Measurements from ENCODE around the gene SRD5A1.

SRD5A1 gene

DNA sequence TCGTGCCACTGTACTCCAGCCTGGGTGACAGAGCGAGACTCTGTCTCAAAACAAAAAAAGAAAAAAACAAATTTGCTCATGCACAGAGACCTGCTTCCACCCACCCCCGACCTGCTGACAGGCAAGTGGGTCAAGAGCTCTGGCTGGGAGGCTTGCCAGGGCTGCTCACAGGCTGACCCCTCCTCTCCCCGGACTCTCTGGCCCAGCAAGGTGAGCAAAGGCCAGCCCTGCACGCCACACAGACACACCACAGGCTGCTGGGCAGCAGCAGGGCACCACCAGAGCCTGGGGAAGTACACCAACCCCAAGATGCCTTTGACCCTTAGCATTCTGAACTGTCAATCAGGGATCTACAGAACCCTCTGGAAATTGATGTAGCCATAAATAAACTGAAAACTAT lies 29.6 kb upstream of the SRD5A1 start:
- DNase-seq (ENCODE audit: extremely low spot score, insufficient read length, low read depth) (no peak), FAIRE-seq (no peak)

GRCh38 chr5:6604341-6604740 lies 28.9 kb upstream of the SRD5A1 start:
- DNase-seq (ENCODE audit: extremely low spot score, insufficient read length, low read depth) (no peak), FAIRE-seq (no peak)

DNA sequence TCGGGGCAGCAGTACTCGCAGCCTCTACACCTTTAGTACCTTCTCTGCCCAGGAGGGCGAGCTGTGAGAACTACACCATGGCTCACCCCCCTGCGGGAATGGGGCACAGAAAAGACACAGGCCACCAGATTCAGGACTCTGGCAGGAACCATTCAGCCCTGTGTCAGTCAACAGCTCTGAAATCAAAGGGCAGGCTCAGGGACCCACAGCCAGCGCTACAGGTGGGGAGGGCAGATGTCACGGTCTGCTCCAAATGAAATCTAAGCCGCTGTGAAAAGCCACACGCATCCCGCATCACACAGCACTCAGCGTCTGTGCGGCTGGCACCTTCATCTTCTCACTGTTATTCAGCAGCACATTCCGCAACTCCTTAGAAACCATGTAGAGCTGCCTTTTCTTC lies 28.3 kb upstream of the SRD5A1 start:
- DNase-seq (ENCODE audit: extremely low spot score, insufficient read length, low read depth) (no peak), FAIRE-seq (no peak)

GRCh38 chr5:6606884-6607558 lies 26.2 kb upstream of the SRD5A1 start:
- FAIRE-seq (no peak), DNase-seq (ENCODE audit: extremely low spot score, insufficient read length, low read depth) (no peak)

- DNase-seq (ENCODE audit: extremely low spot score, insufficient read length, low read depth), result no peak
- no peak for FAIRE-seq
These were observed 25.7 kb upstream of the SRD5A1 start for GRCh38 chr5:6607559-6607936.

DNA sequence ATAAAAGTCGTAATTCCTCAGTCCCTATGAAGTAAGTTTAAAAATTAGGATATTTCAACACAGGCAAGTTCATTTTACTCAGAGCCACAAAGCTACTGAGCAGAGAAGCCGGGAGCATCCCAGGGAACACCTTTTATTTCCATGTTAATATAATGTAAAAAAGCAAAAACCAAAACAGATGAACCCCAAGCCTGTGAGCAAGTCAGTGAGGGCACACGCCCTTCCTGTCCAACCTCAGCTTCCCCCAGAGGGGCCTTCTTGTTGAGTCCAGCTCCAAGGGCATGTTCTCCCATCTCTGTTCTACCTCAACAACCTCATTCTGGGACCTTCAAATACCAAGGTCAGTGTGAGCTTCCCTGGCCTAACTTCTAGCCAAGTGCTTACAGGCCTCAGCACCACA lies 25.2 kb upstream of the SRD5A1 start:
- no peak for FAIRE-seq
- no peak for DNase-seq (ENCODE audit: extremely low spot score, insufficient read length, low read depth)

GRCh38 chr5:6611334-6612256 lies 21.6 kb upstream of the SRD5A1 start:
- no peak for DNase-seq (ENCODE audit: extremely low spot score, insufficient read length, low read depth)
- FAIRE-seq, result no peak

DNA sequence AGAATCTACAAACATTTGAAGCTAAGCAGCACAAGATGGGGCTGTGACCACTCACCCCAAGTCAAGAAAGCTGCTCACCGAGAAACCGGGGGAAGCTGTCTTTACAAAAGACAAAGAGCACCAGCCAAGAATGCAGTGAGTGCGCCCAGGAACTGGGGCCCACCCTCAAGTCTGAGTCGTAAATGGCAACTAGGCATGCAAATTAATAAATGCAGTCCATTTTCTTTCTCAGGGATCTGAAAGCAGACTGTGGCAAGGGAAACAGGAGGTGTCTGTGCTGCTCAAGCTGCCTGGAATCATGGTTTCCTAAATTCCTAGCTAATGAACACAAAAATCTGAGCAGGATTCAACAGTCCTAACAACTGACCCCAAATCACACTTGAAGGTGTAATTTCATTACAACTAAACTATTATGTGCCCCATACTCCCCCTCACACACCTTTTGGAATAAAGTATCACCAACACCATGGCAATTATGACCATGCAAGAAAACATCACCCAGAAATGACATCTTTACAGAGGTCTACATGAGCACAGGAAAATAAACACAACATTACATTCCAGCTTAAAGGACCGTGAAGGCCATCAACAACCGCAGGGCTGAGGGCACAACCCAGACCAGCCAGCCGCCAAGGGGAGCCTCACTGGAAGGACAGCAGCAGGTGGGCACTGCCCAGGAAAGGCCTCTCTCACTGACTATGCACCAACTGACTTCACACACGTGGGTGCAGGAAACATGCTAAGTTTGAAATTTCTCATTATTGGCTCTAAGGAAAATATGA lies 18.0 kb upstream of the SRD5A1 start:
- FAIRE-seq (no peak), DNase-seq (ENCODE audit: extremely low spot score, insufficient read length, low read depth) (no peak)

- FAIRE-seq, result no peak
- no peak for DNase-seq (ENCODE audit: extremely low spot score, insufficient read length, low read depth)
These were observed 16.6 kb upstream of the SRD5A1 start for GRCh38 chr5:6616632-6617031.

DNA sequence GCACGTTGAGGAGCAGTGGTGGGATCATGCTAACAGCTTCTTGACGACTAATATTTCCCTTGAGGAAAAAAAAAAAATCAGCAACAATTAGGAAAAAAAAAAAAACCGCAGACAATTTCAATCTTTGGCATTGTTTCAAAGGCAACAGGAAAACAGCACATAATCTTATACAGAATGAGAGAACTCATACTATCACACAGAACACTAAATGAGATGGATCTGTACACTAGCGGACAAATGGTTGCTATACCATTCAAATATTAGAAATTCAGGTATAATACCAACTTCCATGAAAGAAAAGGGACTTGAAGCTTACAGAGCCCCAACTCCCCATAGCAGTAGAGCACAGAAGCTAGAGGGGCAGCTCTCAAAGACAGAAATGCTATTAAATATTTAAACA lies 10.0 kb upstream of the SRD5A1 start:
- no peak for FAIRE-seq
- DNase-seq (ENCODE audit: extremely low spot score, insufficient read length, low read depth), result no peak

DNA sequence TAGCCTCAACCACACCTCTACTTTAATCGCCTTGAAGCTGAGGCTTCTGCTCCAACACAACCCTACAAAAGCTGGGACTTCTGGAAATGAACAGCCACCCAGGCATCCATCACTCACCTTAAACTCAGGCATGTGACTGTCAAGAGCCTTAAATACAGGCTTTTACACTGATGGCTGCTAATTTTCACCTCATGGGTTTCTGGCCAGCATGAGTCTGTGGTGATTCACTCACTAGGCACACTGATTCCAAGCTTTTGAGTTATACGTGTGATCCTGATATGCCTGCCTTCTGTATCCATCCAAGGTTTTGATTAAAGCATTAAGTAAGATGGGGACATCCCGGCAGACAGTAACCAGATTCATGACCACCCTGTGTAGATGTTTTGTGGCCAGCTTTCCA lies 9.3 kb upstream of the SRD5A1 start:
- FAIRE-seq (no peak), DNase-seq (ENCODE audit: extremely low spot score, insufficient read length, low read depth) (no peak)

GRCh38 chr5:6626508-6626907 lies 6.7 kb upstream of the SRD5A1 start:
- DNase-seq (ENCODE audit: extremely low spot score, insufficient read length, low read depth) (no peak), FAIRE-seq (no peak)

DNA sequence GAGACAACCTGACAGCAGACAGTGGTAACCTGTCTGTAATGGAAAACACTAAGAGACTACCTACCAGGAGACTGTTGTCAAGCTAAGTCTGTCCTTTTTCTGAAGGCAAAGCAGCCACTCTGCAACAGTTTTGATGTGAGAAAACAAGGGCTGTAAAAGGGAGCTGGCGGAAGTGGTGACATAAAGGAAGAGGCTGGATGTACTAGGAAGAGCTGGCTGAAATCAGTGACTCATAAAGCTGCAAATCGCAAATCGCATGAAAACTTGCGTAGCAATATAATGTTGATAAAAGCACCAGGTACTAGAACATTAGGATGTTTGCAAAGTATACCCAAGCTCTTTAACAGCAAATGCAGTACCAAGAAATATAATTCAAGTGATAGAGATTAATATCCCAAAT lies 1.8 kb upstream of the SRD5A1 start:
- DNase-seq (ENCODE audit: extremely low spot score, insufficient read length, low read depth) (no peak), FAIRE-seq (no peak)

DNA sequence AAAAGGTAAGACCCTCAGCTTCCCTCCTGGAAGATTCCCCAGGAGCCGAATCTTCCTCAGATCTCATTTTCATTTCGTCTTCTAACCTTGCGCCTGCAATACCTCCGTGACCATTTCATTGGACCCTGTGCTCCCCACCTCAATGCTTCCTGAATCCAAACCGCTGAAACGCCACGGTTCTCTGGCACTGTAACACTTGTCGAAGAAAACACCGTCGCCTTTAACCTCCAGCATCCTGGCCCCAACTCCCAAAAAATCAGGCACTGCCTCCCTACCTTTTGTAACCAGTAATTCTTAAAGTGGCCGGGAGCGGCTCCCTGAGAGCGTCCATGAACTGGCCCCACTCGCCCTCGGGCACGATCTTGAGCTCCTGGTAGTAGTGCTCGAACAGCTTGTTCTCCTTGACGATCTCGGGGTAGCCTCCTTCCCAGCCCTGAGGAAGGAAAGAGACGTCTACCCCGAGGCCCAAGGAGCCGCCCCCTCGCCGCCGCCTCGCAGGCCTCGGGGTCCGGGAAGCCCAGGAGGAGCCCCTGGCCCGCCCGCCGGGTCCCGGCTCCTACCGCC lies 834 bp upstream of the SRD5A1 start:
- DNase-seq (ENCODE audit: extremely low spot score, insufficient read length, low read depth), result no peak
- FAIRE-seq, result no peak

GRCh38 chr5:6633469-6634245 lies 417 bp downstream of the SRD5A1 start:
- FAIRE-seq (no peak), DNase-seq (ENCODE audit: extremely low spot score, insufficient read length, low read depth) (no peak)

DNA sequence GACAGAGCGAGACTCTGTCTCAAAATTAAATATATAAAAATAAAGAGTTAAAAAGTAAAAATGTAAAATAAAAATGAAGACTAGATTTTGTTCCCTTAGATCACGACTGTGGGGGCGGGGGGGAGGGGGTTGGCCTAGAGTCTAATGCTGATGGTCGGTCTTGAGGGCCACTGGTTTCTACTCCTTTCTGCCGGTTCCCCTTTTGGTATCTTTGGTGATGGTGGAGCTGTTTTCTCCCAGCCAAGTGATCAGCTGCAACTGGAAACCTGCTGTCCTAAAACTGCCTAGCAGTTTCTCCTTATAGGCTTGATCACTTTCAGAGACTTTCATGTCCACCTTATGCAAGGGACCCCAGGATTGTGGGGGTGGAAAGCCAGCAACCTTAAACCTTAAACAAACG lies 1.1 kb downstream of the SRD5A1 start:
- no peak for FAIRE-seq
- DNase-seq (ENCODE audit: extremely low spot score, insufficient read length, low read depth), result no peak

DNA sequence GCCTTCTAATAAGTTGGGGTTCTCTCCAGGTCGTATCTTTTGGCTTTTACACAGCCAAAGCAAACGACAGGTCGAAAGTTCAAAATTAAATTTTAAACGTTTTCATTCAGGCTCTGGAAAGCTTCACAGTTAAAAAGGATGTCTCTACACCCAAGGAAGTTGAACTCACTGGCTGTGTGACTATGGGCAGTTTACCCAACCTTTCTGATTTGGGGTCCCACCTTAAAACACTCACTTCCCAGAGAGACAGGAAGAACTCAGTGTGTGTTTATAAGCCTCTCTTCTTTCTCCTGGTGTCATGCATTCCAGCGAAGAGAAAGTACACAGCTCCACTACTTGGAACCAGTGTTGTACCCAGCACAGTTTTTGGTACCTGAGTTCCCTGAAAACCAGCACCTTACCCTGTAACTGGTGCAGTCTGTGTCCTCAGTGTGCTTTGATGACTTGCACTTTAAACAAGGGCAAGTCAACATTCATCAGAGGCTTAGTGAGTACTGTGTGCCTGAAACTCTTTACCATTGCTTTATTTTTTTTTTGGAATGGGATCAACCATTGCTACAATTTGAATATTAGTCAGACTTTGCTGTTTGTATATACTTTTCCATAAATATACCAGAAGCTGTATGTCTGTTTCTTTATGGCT lies 1.7 kb downstream of the SRD5A1 start:
- no peak for DNase-seq (ENCODE audit: extremely low spot score, insufficient read length, low read depth)
- no peak for FAIRE-seq

- DNase-seq (ENCODE audit: extremely low spot score, insufficient read length, low read depth), result no peak
- FAIRE-seq, result no peak
These were observed 3.1 kb downstream of the SRD5A1 start for GRCh38 chr5:6636293-6636692.

GRCh38 chr5:6637022-6637421 lies 3.8 kb downstream of the SRD5A1 start:
- no peak for FAIRE-seq
- DNase-seq (ENCODE audit: extremely low spot score, insufficient read length, low read depth), result no peak

Measured in GM18507 (cell line).